RKO (cell line): ENCODE measurements around the gene OR10V1.
"Not testable (repeated sequence)": the region's sequence is repeated elsewhere in the genome, so short reads cannot be mapped to it uniquely, and the experiment has no call there.

ENCODE experiments used
- DNase-seq: peaks from one replicate; pipeline ENCODE4 v3.0.0-alpha.2; 2016; ENCODE audit warnings: low spot score

The OR10V1 gene

GRCh38 chr11:59710136-59710847, 3.4 kb downstream of the OR10V1 start:
- no peak for DNase-seq

DNA sequence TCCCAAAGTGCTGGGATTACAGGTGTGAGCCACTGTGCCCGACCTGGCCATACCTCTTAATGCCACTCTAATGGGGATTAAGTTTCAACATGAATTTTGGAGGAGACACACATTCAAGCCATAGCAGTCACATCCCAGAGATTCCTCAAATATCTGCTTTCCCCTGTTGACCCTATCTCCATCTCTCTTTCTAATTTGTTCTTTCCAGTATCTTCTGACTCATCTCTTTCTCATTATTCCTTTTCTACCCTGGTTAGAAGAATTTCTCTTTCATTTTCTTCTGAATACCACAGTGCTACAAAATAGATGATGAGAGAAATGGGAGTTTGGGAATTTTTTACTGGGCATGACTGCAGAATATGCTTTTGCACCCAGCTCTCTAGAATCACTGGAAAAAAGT, 5.1 kb downstream of the OR10V1 start:
- DNase-seq: no peak

DNA sequence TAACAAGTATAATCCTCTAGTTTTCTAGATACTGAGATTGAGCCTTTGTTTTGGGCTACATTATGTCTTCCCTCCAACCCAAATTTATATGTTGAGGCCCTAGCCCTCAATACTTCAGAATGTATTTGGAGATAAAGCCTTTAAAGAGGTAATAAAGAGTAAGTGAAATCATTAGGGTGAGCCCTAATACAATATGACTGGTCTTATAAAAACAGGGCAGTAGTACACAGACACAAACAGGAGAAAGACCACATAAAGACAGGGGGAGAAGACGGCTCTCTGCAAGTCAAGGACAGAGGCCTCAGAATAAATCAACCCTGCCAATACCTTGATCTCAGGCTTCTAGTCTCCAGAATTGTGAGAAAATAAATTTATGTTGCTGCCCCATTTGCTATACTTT, 6.3 kb downstream of the OR10V1 start:
- no peak for DNase-seq

DNA sequence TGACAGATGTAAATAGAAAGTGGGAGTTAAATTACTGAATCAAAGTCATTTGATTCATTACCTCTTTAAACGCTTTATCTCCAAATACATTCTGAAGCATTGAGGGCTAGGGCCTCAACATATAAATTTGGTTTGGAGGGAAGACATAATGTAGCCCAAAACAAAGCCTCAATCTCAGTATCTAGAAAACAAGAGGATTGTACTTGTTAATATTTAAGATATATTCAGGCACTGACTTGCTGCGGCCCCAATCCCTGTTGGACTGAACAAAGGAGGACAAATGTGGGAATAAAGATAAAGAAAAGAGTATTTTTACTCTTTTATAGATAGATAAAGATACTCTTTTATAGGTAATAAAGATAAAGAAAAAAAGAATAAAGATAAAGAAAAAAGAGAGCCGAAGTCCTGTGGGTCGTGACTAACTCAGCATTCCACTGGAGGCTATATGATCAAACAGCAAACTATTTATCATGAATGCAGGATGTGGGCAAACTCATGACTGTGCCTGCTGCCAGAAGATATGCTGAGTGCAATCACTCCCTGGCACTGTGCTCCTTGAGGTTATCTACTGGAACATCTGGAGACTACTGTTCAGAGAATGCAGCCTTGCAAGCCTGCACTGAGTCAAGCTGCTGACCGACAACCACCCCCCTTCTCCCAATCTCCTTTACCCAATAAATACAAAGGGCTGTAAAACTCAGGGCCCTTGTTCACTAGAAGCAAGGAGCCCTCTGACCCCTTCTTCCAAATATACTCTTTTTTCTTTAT, 6.9 kb downstream of the OR10V1 start:
- DNase-seq: peak; percentile 89

DNA sequence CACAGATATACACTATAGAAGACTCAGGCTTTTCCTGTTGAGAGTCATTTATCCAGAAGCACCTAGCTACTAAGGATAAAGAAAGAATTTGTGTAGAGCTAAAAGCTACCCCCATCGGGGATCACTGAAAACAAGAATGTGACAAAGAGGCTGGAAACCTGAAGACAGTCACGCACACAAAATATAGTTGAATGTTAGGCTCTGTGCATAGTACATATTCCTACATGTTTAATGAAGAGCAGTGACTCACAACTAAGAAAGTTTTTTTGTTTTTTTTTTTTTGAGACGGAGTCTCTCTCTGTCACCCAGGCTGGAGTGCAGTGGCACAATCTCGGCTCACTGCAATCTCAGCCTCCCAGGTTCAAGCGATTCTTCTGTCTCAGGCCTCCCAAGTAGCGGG, 8.4 kb downstream of the OR10V1 start:
- no peak for DNase-seq

DNA sequence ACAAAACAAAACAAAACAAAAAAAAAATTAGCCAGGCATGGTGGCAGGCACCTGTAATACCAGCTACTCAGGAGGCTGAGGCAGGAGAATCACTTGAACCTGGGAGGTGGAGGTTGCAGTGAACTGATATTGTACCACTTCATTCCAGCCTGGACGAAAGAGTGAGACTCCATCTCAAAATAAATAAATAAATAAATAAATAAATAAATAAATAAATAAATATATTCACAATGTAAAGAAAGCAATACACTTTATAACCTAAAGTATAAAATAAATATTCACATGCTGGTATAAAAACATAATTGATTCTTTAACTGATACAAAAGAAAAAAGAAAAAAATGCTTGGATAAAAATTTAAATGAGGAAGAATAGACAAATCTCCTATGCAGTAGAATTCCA, 10.1 kb downstream of the OR10V1 start:
- not testable (repeated sequence) for DNase-seq

DNA sequence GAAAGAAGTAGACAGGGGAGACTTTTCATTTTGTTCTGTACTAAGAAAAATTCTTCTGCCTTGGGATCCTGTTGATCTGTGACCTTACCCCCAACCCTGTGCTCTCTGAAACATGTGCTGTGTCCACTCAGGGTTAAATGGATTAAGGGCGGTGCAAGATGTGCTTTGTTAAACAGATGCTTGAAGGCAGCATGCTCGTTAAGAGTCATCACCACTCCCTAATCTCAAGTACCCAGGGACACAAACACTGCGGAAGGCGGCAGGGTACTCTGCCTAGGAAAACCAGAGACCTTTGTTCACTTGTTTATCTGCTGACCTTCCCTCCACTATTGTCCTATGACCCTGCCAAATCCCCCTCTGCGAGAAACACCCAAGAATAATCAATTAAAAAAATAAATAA, 13.5 kb downstream of the OR10V1 start:
- not testable (repeated sequence) for DNase-seq

DNA sequence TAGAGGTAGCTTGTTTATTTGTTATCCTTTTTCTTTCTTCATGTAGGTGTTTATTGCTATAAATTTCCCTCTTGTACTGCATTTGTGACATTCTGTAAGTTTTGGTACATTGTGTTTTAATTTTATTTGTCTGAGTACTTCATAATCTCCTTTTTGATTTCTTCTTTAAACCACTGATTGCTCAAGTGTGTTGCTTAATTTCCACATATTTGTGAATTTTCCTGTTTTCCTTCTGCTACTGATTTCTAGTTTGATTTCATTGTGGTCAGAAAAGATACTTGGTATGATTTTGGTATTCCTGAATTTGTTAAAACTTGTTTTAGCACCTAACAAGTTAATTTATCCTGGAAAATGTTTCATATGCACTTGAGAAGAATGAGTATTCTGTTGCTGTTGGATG, 15.1 kb downstream of the OR10V1 start:
- DNase-seq: no peak

GRCh38 chr11:59692915-59693314, 20.7 kb downstream of the OR10V1 start:
- DNase-seq: no peak

DNA sequence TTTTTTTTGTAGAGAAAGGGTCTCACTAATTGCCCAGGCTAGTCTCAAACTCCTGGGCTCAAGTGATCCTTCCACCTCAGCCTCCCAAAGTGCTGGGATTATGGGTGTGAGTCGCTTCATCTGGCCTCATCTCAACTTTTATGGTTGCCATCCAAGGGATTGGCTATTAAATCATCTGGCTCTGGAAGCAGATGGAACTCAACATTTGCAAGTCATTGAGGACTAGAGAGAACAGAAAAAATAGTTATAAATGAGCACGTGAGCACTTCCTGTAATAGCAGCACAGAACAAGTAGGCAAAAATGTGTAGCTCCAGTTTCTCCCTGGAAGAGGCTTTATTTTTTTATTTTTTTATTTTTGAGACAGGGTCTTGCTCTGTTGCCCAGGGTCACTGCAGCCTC, 22.5 kb downstream of the OR10V1 start:
- no peak for DNase-seq

DNA sequence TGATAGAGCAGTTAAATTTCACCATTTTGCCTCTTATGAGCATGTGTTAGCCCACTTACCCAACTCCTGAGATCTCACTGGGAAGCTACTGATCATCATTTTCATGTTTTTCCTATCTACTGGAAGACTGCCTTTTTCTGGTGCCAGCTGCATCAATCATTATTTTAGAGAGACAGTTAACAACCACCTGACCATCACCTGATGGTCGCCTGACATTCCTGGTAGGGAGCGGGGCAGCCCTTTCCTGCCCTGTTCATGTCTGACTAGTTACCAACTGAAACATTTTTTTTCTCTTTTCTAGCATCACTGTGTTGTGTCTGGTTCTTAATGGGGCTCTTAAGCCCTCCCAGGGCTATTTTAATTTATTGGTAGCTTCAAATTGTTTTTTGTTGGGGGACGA, 24.6 kb downstream of the OR10V1 start:
- no peak for DNase-seq

DNA sequence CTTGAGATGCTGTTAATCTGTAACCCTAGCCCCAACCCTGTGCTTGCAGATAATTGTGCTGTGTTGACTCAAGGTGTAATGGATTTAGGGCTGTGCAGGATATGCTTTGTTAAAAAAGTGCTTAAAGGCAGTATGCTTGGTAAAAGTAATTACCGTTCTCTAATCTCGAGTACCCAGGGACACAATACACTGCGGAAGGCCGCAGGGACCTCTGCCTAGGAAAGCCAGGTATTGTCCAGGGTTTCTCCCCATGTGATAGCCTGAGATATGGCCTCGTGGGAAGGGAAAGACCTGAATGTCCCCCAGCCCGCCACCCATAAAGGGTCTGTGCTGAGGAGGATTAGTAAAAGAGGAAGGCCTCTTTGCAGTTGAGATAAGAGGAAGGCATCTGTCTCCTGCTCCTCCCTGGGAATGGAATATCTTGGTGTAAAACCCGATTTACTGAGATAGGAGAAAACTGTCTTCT, 32.4 kb downstream of the OR10V1 start:
- not testable (repeated sequence) for DNase-seq

DNA sequence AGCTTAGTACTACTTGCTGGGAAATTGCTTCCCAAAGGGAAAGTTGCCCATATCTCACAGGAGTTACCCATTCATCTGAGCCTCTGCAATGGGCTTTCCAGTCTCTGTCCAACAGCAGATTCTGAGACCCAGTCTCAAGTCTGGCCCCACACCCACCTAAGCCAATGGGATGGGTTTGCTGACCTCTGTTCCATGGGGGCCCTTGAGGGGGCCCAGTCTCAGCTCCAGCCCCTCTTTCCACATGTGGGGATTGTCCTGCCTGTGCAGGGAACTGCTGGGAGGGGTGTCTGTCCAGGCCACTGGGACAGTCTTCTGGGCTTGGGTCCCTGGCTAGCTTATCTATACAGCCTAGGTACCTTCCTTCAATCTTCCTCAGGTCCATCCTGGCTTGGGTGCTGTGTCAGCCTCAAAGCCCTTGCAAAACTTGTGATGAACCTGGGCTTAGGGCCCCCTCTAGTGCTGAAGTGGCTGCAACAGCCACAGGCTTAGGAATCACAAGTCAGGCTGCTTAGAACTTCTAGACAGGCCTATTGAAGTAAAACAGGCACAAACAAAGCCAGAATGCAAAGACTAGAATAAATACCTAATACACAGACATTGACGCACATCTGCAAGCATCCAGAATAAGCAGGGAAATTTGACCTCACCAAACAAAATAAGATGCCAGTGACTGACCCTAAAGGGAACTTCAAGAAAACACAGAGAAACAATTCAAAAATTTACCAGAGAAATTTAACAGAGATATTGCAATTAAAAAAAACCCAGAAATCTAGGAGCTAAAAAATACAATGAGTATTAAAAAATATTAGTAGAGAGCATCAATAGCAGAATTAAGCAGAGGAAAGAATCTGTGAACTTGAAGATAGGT, 33.1 kb downstream of the OR10V1 start:
- DNase-seq: peak; percentile 84

DNA sequence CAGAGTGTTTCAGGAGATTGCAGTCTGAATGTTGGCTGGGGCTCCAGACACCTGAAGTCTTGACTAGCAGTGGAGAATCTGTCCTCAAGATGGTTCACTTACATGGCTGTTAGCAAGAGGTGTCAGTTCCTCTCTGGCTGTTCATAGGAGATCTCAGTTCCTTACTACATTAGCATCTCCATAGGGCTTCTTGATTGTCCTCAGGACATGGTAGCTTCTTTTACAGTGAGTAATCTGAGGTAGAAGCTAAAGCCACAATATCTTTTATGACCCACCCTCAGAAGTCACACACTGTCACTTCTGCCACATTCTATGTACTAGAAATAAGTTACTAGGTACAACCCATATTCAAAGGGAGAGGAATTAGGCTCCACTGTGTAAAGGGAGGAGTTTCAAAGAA, 34.3 kb downstream of the OR10V1 start:
- DNase-seq: no peak

DNA sequence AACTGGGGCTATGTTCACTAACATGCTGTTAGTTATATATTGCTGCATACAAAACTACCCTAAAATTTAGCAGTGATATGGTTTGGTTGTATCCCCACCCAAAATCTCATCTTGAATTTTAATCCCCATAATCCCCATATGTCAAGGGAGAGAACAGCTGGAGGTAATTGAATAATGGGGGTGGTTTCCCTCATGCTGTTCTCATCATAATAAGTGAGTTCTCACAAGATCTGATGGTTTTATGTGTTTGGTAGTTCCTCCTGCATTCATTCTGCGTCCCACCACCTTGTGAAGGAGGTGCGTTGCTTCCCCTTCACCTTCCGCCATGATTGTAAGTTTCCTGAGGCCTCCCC, 34.9 kb downstream of the OR10V1 start:
- DNase-seq: no peak

DNA sequence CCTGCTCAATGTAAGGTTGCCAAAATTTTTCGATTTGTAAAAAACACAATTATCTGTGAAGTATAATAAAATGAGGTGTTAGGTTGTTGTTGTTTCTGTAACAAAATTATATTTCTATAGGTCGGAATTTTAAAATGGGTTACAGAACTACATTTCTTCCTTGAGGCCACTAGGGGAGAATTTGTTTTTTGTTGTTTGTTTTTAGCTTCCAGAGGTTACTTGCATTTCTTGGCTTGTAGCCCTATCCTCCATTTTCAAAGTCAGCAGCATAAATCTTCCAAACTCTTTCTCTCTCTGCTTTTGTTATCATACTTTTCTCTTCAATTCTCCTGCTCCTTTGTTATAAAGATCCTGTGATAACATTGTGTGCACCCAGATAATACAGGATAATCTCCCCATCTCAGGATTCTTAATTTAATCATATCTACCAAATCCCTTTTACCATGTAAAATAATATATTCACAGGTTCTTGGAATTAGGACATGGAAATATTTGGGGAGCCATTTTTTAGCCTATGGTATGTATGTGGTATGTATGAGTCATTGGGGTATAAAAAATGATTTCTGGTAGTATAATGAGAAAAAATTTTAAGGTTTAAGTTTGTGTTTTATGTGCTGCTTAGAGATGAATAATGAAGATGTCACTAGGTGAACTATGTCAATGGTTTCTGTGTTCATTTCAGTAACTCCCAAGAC, 35.4 kb downstream of the OR10V1 start:
- no peak for DNase-seq

DNA sequence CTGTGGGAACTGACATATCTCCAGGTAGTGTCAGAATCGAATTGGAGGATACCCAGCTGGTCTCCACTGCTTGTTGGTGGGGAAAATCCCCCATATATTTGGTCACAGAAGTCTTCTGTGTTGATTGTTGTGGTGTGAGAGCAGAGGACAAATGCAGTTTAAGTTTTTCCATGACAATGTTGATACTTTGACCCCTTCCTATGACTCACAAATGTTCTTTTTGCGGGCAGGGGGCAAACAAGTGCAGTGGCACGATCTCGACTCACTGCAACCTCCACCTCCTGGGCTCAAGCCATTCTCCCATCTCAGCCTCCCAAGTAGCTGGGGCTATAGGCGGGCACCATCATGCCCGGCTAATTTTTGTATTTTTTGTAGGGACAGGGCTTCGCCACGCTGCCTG, 37.4 kb downstream of the OR10V1 start:
- DNase-seq: no peak

- no peak for DNase-seq
Measured at GRCh38 chr11:59674291-59674690, 39.4 kb downstream of the OR10V1 start.

DNA sequence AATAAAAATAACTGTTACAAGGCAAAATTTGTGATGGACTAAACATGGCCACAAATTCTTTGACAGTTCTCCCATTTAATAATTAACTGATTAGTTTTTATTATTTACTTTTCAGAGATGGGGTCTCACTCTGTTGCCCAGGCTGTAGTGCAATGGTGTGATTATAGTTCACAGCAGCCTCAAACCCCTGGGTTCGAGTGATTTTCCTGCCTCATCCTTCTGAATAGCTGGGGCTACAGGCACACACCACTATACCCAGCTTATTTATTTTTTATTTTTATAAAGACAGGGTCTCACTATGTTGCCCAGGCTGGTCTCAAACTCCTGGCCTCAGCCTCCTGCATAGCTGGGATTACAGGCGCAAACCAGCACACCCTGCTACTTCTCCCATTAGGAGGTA, 40.4 kb downstream of the OR10V1 start:
- no peak for DNase-seq

GRCh38 chr11:59671471-59671870, 42.2 kb downstream of the OR10V1 start:
- no peak for DNase-seq

- DNase-seq: no peak
Measured at GRCh38 chr11:59669611-59670009, 44.0 kb downstream of the OR10V1 start.

GRCh38 chr11:59668950-59669610, 44.6 kb downstream of the OR10V1 start, which contains the start of gene PATL1:
PATL1 (minus strand) TSS chr11:59669037; CDS start chr11:59668895, 142 bp downstream.
- DNase-seq: peak; percentile 99
